Activated effector memory CD4-positive, alpha-beta T cell treated with Interleukin-2 at 50 U/mL for 16 hours (primary cell): ENCODE data around the gene VAV3.
"Not testable (repeated sequence)": the region's sequence is repeated elsewhere in the genome, so short reads cannot be mapped to it uniquely, and the experiment has no call there.

Source experiments
- DNase-seq: peaks from one replicate; pipeline ENCODE4 v3.0.0-alpha.2; 2020

The VAV3 gene

DNA sequence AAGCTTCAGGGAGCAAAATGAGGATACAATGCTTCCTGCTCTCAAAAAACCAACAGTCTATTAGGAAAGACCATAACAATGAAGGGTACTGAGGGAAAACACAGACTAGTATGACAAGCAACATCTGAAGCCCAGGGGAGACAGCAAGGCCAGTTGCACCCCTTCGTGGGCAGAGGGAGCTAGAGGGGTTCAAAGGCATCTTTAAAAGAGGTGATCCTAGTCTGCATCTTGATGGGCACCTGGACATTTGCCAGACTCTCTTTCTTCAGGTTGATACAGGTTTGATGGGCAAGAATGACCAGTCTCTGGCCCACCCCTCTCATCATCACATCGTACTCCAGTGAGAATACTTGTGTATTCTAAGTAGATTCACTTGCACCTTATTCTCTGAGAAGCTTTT is 177.7 kb downstream of the VAV3 start:
- no peak for DNase-seq

DNA sequence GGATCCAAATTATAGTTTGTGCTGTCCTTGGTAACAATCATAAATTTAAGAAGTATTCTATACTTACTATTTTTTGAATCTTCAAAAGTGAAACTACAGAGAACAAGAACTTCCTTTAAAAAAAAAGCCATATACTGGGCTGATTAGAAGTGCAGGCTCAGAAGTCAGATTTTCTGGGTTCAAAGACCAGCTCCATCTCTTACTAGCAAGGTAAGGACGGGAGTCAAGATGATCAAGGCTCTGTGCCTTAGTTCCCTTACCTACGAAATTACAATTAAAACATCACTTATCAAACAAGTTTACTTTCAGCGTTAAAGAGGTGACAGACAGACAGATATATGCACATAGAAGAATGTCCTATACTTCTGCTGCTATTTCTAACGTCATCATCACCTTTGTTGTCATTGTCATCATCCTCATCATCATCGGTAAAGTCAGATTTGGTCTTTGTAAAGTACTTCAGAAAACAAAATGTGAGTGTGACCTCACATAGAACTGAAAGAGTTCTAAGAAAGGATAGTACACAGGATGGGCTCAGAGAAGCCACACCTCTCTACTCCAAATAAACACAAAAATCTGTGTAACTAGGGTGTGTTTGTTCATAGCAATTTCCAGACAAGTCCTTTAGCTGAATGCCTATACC is 178.7 kb downstream of the VAV3 start:
- no peak for DNase-seq

DNA sequence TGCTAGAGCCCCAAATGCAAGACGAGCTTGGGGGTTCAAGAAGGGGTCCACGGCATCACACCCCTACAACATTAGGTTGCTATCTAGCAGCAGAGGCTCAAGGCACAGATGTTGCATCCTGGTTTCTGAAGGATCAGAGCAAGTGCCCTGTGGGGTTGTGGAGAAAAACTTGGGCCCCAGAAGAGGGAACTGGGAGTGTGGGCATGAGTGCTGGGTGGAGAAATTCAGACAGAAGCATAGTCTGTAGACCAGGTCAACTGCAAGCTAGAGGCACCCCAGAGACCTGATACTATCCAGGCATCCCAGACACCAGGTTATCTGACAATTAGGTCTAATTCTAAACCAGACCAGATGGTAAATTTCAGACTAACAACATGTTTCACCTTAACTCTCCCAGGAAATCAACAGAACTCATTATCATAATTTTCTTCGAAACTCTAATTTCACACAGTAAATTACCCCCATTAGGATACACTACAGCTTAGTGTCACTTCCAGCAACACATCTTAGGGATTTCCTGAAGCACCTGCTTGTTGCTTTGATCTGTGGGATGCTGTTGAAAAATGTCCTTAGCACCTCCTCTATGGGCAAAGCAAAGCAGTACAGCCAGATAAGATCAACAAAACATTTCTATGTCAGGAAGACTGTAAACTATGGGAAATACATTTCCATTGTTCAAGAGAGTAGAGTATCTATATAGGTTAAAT is 179.3 kb downstream of the VAV3 start:
- DNase-seq, result no peak

DNA sequence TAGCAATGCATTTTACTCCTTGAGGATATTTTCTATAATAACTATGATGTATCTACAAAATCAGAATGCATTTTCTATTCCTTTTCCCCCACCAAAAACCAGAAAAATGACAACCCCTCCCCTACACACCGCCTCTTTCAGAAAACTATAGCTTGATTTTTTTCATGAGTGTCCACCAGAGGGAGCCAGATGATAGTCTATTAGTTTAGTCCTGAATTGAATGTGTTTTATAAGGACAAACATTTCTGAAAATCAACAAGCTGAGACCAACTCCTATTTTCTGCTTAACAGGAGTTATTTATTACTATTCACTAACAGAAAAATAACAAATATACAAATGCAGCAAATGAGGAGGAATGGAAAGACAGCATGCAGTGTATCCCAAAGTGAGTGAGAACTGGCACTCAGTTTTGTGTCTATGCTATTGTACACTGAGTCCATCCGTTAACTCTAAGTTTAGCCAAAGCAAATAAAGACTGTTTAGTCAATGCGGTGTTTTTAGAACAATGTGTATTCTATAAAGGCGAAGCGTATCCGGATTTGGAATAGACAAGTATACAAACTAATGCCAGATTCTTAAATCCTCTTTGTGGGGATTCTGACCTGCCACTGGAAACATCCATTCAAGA is 182.6 kb downstream of the VAV3 start:
- DNase-seq, result no peak

DNA sequence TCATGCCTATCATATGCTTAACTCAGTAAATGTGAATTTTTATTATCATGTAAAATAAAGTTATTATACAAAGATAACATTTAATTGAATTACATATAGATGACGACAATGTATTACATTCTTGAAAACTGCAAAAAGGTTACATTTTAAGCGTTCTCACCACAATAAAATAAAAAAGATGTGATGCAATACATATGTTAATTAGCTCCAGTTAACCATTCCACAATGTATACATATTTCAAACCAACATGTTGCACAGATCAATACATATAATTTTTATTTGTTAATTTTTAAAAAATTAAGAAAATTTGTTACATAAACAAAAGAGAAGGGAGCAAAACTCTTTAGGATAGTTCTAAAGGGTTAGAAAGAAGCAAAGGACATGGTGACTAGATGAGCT is 183.7 kb downstream of the VAV3 start:
- no peak for DNase-seq

DNA sequence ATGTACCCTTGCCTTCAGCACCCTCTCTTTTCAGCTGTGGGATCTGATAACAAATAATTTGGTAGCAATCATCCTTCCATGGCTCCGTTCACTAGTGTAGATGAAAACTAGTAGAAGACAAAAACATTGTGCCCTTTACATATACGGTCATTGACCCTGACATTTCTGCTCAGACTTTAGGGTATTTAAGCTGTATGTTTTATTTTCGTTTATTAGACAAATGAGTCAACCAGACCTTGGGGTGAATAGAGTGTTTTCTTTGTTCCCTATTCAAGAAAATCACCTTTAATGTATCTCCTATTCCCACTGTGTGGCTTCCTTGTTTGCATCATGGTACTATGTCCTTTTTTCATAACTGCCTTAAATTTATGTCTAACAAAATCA is 187.3 kb downstream of the VAV3 start:
- no peak for DNase-seq

DNA sequence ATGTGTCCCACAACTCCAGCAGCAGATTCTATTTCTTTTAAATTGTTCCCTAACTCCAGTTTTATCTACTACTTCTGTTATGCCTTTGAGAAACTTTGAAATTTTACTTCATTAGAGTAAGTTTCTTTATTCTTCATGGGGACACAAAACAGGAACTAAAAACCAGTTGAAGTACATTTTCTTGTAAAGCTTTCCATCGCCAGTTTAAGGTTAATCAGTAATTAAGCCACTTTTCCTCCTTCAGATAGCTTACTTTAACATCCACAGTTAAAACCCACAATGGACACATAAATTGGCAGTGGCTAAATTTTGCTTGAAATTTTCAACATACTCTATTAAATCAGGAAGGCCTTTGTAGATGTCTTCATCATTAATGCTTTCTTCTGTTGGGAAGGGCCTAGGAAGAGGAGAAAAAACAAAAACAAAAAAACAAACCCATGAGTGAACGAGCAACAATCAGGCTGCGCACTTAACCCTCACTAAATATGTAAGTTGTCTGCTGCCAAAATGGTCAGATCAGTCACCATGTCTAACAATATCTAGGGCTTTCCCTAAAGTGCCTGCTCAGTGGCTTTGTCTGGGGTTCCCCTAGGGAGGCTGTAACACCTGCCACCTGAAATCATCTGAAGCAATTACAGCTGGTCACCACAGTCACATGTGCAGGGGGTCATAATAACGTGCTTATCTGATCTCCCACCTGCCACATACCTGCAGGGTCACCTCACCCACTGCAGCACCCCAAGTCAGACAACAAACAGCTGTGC is 187.9 kb downstream of the VAV3 start:
- no peak for DNase-seq

DNA sequence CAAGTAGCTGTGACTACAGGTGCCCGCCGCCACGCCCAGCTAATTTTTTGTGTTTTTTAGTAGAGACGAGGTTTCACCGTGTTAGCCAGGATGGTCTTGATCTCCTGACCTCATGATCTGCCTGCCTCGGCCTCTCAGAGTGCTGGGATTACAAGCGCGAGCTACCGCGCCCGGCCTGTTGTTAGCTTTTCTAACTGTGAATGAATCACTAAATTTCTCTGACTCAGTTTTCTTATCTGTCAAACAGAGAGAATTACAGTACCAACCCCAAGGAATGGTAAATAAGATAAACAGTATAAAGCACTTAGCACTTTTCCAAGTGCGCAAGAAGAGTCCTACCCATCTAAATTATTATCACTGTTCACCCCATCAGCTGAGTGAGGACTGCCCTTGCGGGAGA is 193.6 kb downstream of the VAV3 start:
- no peak for DNase-seq

DNA sequence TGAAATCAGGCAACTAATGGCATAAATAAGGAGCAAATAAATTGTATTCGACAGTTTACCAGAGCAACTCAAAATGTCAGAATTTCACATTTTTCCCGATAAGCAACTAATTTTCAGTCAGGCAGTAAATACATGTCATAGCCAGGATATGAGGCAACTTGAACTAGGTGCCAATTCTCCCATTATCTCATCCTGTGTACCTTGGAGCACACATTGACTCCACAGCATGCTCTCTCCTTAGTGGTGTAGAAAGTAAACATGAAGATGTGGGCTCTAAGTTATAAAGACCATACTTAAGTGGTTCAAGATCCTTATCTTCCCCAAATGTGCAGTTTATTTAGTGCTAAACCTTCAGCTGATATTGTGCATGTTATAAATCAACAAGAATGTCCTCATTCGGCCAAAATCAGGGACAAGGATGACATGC is 197.8 kb downstream of the VAV3 start:
- DNase-seq, result no peak

DNA sequence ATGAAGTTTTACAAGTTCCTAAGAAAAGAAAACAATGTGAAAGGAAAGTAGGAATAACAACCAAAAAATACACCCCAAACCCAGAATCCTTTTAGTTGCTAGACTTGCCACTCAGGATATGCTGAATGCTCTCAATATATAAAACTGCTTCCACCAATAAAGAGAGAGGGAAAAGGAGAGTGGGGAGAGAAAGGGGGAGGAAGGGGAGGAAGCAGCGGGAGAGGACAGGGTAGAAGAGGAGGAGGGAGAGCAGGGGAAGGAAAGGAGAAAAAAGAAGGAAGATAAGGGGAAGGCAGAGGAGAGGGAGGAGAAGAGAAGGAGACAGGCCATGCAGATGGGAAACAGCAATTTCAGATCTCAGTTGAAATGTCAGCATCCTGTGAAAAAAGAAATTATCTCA is 198.4 kb downstream of the VAV3 start:
- no peak for DNase-seq

DNA sequence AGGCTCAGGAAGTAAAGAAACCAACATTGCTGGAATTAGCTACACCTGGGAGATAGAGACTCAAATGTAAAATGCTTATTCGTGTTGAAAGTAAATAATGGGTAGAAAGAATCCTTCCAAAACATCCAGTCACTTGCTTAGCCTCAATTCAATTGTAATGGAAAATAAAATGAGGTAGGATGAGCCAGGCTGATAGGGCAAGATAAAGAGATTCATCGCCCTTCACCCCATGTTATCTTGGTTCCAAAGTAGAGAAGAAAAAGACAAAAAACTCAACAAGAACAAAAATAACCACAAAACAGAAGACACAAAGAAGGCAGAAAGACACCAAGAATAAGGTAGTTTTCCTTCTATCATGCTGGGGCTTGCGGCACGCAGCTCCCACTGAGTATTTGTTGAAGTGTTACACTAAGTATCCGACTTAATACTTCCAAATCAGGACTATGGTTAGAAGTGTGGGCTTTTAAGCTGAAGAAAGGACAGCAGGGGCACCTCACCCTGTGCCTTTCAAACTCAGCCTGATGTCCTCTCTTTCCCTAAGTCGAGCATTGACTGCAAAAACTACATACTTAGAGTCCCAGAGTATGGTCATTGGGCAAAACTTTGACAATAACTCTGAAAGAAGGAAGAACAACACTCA is 202.1 kb downstream of the VAV3 start:
- no peak for DNase-seq

DNA sequence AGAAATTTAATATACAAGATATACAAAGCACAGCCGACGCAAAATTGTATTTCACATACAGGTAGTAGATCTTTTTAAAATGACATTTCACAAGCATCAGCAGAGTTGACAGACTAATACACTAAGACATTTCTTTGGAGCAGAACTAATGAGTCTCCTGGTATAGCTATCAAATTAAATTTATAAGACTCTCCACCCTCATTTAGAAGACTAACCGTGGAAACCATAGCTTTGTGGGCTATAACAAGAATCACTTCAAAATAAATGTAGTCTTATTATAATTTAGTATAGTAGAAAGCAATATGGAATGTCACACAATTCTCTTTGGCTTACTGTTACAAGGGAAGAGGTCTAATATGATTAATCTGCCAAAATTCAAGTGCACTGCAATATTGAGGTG is 204.9 kb downstream of the VAV3 start:
- no peak for DNase-seq

DNA sequence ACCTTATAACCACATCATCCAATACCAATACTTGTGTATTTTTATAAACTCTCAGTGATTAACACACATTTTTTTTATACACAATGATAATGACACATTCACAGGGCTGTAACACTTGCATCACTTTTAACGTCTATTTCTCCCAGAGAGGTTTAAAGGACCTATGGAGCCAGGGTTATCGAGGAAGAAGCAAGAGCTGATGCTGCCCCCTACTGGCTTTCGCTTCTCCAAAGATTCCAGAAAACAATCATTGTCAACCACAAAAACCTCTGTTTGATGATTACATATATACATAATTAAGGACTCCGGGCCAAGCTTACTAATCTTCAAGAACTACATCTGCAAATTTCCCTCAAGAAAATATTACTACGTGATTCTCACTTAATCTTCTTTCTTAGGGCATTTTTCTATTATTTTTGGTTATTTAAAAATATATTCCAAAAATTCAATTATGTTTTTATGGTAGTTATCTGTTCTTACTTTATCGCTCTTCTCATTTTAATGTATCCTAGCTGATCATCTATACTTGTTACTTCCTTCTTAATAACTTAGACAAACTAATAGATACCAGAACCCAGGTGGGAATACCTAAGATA is 214.5 kb downstream of the VAV3 start:
- DNase-seq, result no peak

DNA sequence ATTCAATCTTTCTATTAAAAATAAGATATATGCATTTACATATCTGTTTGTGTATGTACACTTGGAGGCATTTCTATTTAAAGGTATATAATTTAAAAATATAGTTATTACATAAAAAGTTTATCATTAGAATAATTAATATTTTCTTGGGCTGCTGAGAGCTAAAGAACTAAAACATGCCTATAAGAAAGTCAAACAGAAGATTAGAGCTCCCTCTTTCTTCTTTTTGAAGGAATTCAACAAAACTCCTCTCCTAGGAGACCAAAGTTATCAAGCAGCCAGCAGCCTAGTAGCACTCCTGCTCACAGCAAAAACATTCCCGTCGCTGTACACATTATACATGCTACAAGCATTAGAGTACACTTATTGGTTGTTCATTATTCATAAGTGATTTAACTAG is 216.4 kb downstream of the VAV3 start:
- DNase-seq, result no peak

DNA sequence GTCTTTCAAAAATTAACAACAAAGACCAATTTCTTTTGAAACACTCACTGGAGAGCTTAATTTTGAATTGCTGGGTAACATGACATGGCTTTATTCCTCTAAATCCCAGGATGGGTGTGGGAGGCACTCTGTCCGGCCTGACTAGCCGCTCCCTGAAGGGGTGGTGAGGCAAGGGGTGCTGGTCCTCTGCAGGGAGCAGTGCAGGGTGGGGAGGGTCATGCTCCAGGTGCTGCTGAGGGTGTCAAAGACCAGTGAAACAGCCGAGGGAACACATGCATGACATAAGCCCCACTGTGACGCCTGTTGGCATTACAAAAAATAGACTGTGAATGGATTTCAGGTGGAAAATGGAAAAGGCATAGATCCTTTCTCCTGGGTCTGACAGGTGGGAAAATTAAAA is 223.7 kb downstream of the VAV3 start:
- no peak for DNase-seq

DNA sequence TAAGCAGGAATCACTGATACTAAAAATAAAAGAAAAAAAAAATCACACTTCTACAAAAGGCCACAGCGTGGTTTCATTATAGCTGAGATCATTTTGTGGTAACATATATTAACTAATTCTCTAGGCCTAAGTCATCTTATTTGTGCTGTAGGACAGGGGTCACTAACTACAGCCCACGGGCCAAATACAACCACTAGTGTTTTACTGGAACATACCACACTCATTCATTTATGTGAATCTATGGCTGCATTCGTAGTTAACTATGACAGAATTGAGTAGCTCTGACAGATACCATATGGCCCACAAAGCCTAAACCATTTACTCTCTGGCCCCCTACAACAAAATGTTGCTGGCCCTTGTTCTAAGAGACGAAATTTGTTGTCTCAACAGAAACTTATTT is 224.4 kb downstream of the VAV3 start:
- DNase-seq, result no peak

DNA sequence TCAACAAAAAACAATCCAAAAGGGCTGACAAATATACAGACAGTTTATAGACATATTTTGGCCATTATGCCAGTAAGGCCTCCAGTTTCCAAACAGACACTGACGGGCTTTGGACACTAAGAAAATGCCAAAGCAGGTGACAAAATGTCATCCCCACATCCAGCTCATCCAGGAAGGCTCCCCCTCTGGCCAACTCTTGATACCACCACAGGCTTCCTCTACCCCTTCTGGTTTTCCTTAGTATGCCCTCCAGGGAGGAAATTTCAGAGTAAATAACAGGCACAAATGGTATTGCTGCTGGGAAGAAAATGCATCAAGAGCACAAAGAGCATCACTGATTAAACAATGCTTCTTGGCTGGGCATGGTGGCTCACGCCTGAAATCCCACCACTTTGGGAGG is 225.3 kb downstream of the VAV3 start:
- no peak for DNase-seq

DNA sequence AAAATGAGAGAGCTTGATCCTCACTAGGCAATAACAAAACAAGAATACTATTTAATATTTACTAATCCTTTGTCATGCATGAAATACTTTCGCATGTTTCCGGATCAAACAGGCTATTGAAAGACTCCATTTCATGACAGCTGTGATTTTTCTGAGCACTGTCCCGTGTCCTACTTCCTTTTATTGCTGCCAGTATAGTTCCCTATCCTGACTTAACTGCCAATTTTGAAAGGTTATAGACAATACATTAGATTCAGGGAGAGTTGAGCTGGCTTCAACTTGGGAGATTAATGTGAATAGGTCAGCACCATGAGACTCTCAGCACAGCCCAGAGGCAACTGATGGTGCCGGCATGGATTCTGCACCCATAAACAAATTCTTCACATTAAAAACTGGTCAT is 225.8 kb downstream of the VAV3 start:
- no peak for DNase-seq

DNA sequence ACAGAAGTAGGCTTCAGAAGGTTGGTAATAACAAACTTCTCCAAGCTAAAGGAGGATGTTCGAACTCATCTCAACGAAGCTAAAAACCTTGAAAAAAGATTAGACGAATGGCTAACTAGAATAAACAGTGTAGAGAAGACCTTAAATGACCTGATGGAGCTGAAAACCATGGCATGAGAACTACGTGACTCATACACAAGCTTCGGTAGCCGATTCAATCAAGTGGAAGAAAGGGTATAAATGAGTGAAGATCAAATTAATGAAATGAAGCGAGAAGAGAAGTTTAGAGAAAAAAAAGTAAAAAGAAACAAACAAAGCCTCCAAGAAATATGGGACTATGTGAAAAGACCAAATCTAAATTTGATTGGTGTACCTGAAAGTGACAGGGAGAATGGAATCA is 231.6 kb downstream of the VAV3 start:
- DNase-seq, result not testable (repeated sequence)

DNA sequence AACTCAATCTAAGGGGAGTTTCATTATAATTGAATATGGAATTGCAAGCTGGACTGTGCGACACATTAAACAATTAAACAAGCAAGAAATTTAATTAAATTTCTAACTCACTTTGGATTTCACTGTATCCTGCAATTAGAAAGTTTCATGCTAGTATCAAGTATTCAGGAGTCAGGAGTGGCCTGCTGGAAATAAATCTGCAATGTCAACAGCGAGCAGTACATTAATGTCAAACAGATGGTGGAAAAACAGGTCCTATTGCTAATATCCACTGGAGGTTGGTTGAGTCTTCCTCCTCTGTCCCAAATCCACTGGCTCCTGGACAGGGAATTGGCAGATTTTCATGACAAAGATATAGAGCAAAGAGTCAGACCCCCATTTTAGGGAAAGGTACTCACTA is 237.1 kb downstream of the VAV3 start:
- DNase-seq, result no peak

DNA sequence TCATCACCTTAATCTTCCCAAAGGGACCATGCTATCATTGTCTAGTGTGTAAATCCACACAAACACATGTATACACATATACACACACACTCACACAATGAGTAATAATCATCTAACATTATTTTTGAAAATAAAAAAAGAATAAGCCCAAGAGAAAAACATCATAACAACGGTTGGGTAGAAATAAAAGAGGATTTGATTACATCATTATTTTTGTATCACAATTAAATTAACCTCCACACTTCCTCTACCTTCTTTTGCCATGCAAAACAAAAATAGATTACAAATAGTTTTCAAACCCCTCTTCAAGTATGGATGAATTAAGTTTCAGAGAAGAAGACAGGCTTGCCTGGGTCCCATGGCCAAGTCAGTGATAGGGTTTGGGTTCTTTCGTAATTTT is 238.1 kb downstream of the VAV3 start:
- DNase-seq, result no peak

DNA sequence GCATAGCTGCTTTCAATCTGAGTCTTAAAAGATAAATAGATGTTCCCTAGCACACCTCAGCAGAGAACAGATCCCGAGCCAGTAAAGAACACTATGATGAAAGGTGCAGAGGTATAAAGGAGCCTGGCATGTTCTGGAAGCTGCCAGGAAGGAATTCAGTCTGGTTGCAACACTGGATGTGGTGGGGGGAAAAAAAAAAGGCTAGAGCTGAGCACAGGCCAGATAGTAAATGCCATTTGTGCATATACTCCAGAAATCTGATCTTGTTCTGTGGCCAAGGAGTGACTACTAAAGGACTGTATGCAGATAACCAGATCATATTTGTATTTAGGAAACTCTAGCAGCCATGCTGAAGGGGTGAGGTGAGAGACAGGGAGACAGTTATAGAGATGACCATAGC is 240.3 kb downstream of the VAV3 start:
- no peak for DNase-seq

DNA sequence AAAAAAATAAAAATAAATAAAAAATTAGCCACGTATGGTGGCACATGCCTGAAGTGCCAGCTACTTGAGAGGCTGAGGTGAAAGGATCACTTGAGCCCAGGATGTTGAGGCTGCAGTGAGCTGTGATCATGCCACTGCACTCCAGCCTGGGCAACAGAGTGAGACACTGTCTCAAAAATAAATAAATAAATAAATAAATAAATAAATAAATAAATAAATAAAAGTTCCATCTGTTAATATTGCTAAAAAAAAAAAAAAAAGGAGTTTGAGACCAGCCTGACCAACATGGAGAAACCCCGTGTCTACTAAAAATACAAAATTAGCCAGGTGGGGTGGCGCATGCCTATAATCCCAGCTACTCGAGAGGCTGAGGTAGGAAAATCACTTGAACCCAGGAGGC is 244.8 kb downstream of the VAV3 start:
- not testable (repeated sequence) for DNase-seq
